Neural progenitor cell (in vitro differentiated cells): ENCODE measurements around the gene ENPP7.

Source experiments
- EZH2 ChIP-seq: fragments of 200-600 bp; sonication (generic); IDR thresholded peaks from 2 replicates; pipeline ENCODE4 v1.6.1; 2017; ENCODE audit warnings: antibody characterized with exemption, mild to moderate bottlenecking, moderate library complexity
- TF ChIP-seq, protein P1 (sequence below): fragments of 200-600 bp; sonication (generic); IDR thresholded peaks from 2 replicates; pipeline ENCODE4 v1.5.1; 2017; ENCODE audit warnings: antibody characterized with exemption, mild to moderate bottlenecking

DNA sequence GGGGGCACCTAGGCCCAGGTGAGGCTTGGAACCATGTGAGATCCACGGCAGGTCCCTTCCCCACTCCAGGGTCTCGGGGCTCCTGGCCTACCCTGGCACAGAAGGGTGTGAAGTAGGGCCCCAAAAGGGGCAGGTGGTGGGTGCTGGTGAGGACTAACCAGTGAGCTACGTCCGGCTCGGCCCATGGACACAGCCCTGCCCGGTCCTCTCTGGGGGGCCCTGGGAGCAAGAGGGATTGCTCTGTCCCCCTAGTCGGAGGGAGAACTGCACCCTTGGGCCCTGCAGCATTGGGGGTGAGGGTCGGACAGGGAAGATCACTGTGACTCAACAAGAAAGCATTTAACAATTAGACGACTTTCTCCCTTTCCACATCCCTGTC lies 2.9 kb downstream of the ENPP7 start:
- TF ChIP-seq, protein P1, sequence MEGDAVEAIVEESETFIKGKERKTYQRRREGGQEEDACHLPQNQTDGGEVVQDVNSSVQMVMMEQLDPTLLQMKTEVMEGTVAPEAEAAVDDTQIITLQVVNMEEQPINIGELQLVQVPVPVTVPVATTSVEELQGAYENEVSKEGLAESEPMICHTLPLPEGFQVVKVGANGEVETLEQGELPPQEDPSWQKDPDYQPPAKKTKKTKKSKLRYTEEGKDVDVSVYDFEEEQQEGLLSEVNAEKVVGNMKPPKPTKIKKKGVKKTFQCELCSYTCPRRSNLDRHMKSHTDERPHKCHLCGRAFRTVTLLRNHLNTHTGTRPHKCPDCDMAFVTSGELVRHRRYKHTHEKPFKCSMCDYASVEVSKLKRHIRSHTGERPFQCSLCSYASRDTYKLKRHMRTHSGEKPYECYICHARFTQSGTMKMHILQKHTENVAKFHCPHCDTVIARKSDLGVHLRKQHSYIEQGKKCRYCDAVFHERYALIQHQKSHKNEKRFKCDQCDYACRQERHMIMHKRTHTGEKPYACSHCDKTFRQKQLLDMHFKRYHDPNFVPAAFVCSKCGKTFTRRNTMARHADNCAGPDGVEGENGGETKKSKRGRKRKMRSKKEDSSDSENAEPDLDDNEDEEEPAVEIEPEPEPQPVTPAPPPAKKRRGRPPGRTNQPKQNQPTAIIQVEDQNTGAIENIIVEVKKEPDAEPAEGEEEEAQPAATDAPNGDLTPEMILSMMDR, result no peak
- TF ChIP-seq EZH2, result no peak
